HG03039 (cell line): Measurements from ENCODE around the gene HDLBP.
"Not testable (repeated sequence)": the region's sequence is repeated elsewhere in the genome, so short reads cannot be mapped to it uniquely, and the experiment has no call there.

Experiments
- ATAC-seq: cut with Tn5 transposase; IDR thresholded peaks from one replicate; pipeline ENCODE4 v1.9.1; 2021; ENCODE audit warnings: mild to moderate bottlenecking, moderate library complexity; ENCODE audit not compliant: unreplicated experiment

HDLBP gene

DNA sequence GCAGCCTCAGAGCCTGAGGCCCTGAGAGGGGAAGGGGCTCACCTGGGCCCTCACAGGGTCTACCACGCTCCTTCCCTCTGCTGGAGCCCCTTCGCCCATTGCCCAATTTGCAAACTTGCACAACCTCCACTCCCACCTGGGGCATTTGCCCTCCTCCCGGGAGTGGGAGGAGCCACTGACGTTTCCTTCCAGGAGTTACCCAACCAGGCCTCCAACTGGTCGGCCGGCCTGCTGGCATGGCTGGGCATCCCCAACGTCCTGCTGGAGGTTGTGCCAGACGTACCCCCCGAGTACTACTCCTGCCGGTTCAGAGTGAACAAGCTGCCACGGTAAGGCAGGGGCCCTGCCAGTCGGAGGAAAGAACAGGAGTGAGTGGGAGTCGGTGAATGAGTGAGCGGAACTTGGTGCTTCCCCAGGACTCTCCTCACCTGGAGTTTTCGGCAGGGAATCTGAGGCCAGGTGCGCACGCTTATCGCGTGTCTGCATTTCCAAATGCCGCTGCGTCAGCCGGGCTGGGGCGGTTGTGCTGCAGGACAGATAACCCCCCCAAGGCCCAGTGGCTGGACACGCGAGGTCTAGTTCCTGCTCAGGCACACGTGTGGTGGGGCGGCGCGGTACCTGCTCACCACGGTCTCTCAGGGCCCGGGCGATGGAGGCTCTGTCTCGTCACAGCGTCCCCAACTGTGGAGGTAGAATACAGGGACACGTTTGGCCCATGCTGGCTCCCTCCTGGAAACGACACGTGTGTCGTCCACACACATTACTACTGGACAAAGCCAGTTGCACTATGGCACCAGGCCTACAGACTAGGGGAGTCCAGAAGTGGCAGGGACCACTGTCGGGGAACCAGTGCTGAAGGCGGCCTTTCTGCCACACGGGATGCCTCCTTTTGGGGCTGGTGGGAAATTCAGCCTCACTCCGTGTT is 115.3 kb downstream of the HDLBP start:
- no peak for ATAC-seq

DNA sequence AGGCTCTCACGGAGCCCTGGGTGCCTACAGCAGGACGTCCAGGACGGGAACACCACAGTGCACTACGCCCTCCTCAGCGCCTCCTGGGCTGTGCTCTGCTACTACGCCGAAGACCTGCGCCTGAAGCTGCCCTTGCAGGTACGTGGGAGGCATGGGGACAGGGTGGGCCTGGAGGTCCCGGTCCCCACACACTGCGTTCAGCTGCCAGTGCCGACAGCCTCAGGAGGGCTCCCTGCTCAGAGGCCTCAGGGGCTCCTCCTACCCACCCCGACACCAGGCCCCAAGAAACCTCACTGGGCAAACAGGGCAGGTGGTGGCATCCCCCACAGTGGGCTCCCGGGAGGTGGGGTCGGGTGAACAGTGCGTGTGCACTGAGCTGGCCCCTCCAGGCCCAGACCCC is 116.2 kb downstream of the HDLBP start:
- no peak for ATAC-seq

DNA sequence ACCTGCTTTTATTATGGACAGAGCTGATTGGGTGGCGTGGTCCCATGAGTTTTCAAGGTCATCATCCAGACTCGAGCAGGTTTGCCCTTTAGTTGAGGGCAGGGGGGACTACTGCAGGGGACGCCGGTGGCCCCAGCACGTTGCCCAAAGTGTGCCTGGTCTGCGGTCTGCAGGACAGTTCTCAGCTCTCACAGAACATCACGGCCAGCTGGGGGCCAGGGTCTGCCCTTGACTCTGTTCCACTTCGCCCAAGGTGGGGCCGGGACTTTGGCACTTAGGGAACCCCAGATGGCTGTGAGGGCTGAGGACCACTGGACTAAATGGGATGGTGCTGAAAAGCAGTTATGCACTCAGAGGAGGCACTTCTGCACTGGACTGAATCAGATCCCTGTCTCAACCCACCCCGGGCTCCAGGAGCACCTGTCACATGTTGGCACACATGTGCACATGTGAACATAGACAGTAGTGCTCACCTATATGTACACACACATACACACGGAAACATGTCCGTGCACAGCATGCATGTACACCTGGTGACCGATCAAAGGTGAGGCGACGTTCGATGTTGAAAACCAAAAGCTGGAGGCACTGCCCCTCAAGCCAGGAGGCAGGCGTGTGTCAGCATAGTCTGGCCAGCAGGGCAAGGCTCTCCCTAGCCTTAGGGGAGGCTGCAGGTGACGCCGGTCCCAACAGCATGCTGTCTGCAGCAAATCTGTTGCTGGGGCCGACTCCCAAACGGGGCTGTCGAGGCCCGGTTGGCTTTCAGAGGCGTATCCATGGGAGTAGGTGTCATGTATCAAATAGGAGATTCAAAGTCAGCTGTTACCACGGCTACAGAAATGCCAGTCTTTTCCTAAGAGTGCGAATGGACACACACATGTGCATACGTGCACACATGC is 116.8 kb downstream of the HDLBP start:
- no peak for ATAC-seq

DNA sequence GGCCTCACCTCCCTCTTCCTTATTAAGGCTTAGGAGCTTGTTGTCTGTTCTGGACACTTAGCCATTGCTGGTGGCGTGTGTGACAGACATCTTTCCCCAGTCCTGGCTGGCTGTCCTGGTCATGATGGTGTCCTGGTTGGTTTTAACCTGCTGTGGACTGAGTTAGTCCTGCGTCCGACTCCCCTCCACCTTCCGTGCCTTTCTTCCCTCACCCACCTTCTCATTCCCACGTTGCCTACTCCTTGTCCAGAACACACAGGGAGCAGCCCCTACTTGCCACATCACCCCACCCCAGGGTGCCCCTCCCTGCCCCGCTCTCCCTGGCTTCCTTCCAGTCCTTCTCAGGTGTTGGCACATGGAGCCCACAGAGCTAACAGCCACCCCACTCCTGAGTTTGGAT is 117.5 kb downstream of the HDLBP start:
- ATAC-seq = no peak

DNA sequence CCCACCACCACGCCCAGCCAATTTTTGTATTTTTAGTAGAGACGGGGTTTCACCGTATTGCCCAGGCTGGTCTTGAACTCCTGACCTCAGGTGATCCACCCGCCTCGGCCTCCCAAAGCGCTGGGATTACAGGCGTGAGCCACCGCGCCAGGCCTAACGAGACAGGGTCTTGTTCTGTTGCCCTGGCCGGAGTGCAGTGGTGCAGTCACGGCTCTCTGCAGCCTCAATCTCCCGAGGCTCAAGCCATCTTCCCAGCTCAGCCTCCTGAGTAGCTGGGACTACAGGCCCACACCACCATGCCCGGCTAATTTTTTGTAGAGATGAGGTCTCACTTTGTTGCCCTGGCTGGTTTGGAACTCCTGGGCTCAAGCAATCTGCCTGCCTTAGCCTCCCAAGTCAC is 118.2 kb downstream of the HDLBP start:
- ATAC-seq = not testable (repeated sequence)

DNA sequence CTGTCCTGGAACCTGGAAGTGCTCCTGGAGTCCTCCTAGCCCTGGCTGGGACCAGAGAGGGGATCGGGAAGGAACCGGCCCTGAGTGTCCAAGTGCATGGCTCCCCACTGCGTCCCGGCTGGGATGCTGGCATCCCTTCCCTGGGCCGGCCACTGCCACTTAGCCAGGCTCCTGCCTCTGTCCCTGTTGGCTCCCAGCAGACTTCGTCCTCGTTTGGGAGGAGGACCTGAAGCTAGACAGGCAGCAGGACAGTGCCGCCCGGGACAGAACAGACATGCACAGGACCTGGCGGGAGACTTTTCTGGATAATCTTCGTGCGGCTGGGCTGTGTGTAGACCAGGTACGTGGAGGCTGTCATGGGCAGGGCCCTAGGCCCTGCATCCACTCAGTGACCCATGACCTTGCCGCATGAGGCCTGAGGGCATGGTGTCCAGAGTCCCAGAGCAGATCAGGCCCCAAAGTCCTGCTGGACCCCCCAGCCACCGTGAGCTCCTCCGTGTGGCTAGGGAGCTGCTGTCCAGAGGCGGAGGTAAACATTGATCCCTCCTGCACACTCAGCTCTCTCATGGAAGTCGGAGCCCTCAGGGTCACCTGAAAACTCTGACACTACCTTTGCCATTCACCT is 119.9 kb downstream of the HDLBP start:
- no peak for ATAC-seq

DNA sequence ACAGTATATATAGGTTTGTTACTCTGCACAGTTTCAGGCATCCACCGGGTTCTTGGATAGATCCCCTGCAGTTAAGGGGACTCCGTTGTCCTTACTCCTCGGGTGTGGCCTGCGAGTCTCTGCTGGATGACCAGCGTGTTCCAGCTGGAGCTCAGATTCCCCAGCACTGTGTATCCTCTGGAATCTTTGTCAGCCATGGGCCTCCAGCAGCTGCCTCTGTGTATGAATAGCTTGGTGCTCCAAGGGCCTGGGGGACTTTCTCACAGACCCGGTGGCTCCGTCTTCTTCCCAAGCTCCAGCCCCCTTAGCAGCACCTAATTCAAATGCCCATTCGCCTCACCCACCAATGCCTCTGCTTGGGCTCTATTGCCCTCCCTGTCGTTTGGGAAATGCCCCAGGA is 120.7 kb downstream of the HDLBP start:
- ATAC-seq = no peak

DNA sequence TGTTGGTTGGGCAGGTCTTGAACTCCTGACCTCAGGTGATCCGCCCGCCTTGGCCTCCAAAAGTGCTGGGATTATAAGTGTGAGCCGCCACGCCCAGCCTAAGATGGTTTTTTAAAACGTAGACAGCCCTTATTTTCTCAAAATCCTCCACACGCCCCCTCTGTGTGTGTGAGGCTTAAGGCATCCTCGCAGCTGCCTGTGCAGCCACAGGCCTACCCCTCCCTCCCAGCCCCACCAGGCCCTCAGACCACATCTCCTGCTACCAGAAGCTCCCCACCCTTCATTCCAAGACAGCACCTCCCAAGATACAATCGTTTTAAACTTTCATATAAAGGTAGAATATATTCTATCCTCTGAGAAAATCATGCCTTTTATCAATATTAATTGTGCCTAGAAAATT is 122.2 kb downstream of the HDLBP start:
- no peak for ATAC-seq

DNA sequence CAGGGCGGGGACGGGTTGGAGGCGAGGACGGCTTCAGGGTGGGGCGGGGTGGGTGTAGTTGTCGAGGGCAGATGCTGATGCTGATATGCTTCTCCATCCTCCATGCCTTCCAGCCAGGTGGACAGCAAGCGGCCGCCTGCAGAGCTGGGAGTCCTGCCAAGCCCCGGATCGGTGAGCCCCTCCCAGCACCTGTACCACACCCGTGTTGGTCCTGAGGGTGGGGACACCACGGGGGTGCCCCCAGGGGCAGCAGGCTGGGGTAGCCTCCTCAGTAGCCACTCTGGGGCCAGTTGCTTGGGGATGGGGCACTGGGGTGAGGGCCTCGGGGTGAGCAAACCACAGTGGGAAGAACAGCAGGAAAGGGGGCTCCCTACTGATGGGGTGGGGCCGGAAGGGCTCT is 124.4 kb downstream of the HDLBP start:
- ATAC-seq = no peak

DNA sequence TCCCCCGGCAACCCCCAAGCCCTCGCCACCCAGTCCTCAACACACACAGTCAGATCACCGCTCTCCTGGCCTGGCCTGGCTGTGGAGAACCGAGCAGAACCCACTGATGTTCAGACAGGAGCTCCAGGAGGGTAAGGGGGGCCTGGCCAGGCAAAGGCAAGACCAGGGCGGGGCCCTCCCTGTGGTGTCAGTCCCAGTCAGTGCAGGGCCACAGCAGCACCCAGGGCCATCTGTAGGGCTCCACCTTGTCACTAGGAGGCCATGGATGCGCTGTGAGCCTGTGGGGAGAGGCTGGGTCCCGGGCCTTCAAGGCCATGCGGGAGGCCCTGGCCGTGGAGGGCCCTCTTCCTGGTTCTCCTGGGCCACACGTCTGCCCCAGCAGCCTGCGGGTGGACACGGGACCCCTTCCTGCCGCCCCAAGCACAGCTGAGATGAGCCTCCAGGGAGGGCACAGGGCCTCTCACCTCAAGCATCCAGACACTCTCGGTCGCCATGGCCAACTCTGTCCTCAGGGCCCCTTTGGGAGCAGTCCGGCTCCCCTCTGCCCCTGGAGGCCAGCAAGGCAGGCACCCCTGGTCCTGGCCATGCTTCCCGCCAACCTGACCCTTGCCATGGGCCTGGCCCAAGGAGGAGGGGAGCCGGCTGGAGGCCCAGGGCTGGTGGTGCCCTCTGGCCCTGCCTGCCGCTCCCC is 125.0 kb downstream of the HDLBP start:
- ATAC-seq = no peak

DNA sequence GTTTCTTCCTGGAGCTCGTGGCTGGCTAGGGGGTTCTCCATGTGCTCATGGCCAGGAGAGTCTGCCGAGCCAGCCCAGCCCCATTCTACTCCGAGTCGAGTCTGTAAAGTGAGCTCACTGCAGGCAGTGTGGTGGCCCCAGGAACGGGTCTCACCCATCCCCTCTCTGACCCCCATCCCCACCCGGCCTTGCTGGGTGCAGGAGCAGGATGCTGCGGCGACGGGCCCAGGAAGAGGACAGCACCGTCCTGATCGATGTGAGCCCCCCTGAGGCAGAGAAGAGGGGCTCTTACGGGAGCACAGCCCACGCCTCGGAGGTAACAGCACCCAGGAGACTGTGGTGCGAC is 125.6 kb downstream of the HDLBP start:
- ATAC-seq = no peak

DNA sequence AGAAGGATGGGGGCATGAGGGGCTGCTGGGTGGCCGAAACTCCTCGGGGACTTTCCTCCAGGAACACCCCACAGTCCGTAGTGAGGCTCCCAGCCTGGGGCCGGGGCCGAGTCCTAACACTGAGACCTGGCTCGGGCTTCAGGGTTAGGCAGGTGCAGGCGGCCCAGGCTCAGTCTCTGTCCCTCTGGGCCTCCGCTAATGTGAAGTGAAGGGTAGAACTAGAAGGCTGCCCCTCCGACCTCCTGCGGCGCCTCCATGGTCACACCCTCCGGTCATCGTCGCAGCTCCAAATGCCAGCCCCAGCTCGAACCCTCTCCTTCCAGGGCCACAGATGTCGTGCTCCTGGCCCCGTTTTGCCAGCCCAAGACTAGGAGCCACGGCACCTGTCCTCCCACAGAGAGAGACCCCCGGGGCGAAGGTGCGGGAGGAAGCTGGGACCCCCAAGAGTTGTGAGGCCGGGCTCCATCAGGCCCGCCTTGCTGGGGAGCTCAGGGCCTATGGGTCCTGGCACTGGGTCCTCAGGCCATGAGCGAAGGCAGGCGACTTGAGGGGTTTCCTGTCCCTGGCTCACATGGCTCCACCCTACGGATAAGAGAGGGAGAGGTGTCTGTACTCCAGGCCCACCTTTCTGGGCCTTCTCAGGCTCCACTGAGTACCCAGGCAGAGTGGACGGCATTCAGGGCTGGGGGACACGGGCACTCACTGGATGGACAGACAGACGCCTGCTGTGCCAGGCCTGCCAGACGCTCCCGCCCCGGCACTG is 126.2 kb downstream of the HDLBP start:
- no peak for ATAC-seq

DNA sequence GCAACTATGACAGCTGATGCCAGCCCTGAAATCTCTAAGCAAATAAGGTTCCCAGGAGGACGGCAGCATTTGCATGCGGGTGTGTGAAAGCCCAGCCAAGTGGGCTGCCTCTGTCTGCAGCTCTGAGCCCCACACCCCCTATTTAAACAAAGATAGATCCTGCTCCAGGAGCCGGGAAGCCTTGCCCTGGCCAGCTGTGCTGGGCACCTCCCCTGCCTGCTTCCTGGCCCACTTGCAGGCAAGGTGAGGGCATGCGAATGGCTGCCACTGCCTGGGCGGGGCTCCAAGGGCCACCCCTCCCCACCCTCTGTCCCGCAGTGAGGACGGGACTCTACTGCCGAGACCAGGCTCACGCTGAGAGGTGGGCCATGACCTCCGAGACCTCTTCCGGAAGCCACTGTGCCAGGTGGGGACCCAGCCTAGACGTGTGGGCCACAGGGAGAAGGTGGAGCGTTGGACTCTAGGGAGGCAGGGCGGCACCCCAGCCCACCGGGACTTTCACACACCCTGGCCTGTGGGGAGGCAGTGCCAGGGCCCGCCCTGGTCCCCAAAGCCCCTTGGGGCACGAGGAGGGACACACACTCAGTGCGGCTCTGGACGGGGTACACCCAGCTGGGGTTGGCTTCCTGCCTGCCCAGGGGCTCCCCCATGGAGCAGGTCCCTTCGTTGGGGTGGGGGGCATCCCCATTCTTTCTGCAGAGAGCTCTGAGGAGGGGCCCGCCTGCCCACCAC is 126.9 kb downstream of the HDLBP start, which contains the start of gene ANO7:
Gene ANO7, plus strand, starts transcription at position 317 of the 732 bp plus-strand sequence. CDS start 1,387 bp downstream, outside the sequence.
- no peak for ATAC-seq

DNA sequence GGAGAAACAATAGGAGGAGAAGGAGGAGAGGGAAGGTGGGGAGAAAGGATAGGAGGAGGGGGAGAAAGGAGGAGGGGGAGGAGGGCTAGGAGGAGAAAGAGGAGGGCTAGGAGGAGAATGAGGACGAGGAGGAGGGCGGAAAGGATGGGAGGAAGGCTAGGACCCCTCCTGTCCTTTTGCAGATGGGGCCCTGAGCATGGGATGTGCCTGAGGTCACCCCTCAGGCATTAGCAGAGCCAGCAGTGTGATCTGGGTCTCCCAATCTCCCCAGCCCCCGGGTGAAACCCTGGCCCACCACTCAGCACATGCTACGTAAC is 127.6 kb downstream of the HDLBP start:
- ATAC-seq = no peak

DNA sequence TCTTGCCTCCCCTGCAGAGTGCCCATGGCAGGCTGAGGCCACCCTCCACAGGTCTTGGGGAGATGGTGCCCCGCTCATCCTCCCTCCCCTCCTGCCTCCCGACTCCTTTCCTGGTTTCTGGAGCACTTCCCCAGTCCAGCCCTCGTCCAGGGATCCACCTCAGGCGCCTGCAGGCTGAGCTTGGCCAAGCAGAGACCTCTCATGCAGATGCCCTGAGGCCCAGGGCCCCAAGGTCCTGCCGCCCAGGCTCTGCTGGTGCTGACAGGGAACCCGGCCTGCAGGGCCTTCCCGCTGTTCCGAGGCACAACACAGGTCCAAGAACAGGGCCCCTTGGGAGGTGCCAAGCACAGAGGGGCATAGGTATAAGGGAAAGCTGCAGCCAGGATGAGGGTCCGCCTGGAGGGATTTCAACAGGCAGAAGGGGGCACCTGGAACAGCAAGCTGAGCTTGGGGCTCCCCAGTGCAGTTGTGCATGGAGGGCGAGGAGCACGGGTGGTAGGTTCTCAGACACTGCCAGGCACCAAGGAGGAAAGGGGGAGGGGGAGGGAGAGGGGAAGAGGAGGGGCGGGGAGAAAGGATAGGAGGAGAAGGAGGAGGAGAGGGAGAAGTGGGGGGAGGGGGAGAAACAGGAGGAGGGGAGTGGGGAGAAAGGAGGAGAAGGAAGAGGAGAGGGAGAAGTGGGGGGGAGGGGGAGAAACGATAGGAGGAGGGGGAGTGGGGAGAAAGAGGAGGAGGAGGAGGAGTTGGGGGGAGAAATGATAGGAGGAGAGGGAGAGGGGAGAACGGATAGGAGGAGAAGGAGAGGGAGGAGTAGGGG is 128.2 kb downstream of the HDLBP start:
- ATAC-seq = no peak

DNA sequence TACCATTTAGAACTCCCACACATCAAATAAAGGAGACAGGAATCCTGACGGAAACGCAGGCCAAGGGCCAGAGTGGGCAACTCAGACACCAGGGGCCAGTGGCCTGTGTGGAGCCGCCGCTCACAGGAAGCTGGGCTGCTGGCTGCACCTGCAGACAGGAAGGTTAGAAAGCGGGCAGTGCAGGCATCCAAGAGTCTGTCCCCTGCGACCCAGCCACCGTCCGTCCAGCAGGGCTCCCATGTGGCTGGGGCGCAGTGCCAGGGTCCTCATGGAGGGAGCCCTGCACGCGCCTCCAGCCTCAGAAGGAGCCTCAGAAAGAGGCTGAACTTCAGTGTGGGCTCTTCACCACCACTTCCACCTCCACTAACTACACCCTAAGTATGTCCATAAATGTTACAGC is 129.5 kb downstream of the HDLBP start:
- ATAC-seq = no peak

DNA sequence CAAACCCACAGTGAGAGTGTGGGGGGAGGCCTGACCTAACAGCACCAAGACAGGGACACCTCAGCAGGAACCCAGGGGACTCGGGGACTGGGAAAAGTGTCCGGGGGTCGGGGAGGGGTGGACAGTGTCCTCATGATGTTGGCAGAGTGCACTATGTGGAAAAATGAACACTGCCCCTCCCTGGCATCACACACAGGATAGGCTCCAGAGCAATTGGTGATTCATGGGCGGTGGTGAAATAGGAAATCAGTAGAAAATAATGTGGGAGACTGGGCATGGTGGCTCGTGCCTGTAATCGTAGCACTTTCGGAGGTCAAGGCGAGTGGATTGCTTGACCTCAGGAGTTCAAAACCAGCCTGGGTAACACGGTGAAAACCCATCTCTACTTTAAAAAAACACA is 130.6 kb downstream of the HDLBP start:
- ATAC-seq = no peak

DNA sequence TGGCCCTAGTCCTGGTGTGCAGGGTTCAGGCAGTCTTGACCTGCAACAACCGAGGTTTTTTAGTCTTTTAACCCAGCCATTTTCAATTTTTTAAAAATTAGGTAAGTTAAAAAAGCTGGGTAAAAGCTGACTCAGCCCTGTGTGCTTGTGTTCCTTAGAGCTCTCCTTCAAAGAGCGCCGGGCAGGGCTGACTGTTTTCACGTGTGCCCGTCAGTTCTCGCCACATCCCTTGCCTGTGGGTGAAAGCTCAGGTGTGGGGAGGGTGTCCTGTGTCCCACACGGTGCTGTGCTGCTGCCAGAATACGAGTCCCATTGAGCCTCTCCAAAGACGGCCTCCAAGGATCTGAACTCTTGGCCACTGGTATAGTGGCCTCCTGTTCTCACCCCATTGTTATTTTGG is 132.3 kb downstream of the HDLBP start:
- no peak for ATAC-seq
